Keratinocyte (primary cell): ENCODE results near the gene AKAP6. TPM values are rescaled to one million over a fixed set of nuclear protein-coding genes. Genes with fewer than 3 reads are reported as not detected.

Source experiments
- DNase-seq: peaks from one replicate; pipeline ENCODE4 v3.0.0-alpha.2; 2011; ENCODE audit warnings: low read depth, missing footprints, low spot score
- FAIRE-seq: peaks from 2 replicates; lab custom pipeline; 2011; peaks lifted over from hg19 to GRCh38; lab: Jason Lieb, UNC
- H2AFZ ChIP-seq: 2 replicates; pipeline ENCODE4 v1.6.0; 2012; ENCODE audit warnings: low read length, control low read depth, inconsistent platforms; ENCODE audit not compliant: control insufficient read depth
- H3K27ac ChIP-seq: 2 replicates; pipeline ENCODE4 v1.5.1; 2011; ENCODE audit warnings: low read length; ENCODE audit not compliant: control insufficient read depth, insufficient read depth
- H3K27me3 ChIP-seq: 3 replicates; pipeline ENCODE4 v1.6.0; 2011; ENCODE audit warnings: low read length; ENCODE audit not compliant: control insufficient read depth, insufficient read depth; ENCODE audit errors: extremely low read depth
- H3K36me3 ChIP-seq, 2 experiments: 2 replicates in 1 of 2; 3 replicates in 1 of 2; pipeline ENCODE4 v1.5.1; 2011; ENCODE audit warnings: low read length in 2 of 2, mild to moderate bottlenecking in 1 of 2; ENCODE audit not compliant: control insufficient read depth in 2 of 2, insufficient read depth in 2 of 2; ENCODE audit errors: extremely low read depth in 1 of 2
- H3K4me1 ChIP-seq: 3 replicates; pipeline ENCODE4 v1.5.1; 2011; ENCODE audit warnings: low read length; ENCODE audit not compliant: control insufficient read depth, insufficient read depth; ENCODE audit errors: extremely low read depth
- H3K4me2 ChIP-seq: 3 replicates; pipeline ENCODE4 v1.6.0; 2011; ENCODE audit warnings: low read depth, low read length; ENCODE audit not compliant: control insufficient read depth, insufficient read depth; ENCODE audit errors: extremely low read depth
- H3K4me3 ChIP-seq, 3 experiments: fragments of 200-600 bp in 1 of 3; sonication (generic) in 1 of 3; 2 replicates in 2 of 3; 3 replicates in 1 of 3; pipeline ENCODE4 v1.5.1; 2011 to 2016; ENCODE audit warnings: low read length in 3 of 3, mild to moderate bottlenecking in 3 of 3, control low read depth in 2 of 3, inconsistent platforms in 1 of 3, low read depth in 1 of 3, mixed read lengths in 1 of 3, mixed run types in 1 of 3, moderate library complexity in 1 of 3; ENCODE audit not compliant: control insufficient read depth in 2 of 3, insufficient read depth in 2 of 3; ENCODE audit errors: extremely low read depth in 1 of 3
- H3K79me2 ChIP-seq: 2 replicates; pipeline ENCODE4 v1.6.0; 2012; ENCODE audit warnings: low read length; ENCODE audit not compliant: control insufficient read depth, insufficient read depth
- H3K9ac ChIP-seq: 3 replicates; pipeline ENCODE4 v1.6.0; 2011; ENCODE audit warnings: low read length; ENCODE audit not compliant: control insufficient read depth, insufficient read depth; ENCODE audit errors: extremely low read depth
- H3K9me1 ChIP-seq: 3 replicates; pipeline ENCODE4 v1.6.0; 2011; ENCODE audit warnings: low read length; ENCODE audit not compliant: control insufficient read depth, insufficient read depth; ENCODE audit errors: extremely low read depth
- H3K9me3 ChIP-seq: 2 replicates; pipeline ENCODE4 v1.5.1; 2012; ENCODE audit warnings: low read depth, low read length; ENCODE audit not compliant: control insufficient read depth
- H4K20me1 ChIP-seq: 3 replicates; pipeline ENCODE4 v1.6.0; 2011; ENCODE audit warnings: low read length; ENCODE audit not compliant: control insufficient read depth, insufficient read depth; ENCODE audit errors: extremely low read depth
- CTCF ChIP-seq, 3 experiments: IDR thresholded peaks in 1 of 3; conservative IDR thresholded peaks in 1 of 3; optimal IDR thresholded peaks in 1 of 3; 2 replicates in 2 of 3; 3 replicates in 1 of 3; pipeline versions ENCODE3 to v1.5.1; 2011; ENCODE audit warnings: low read length in 3 of 3, mild to moderate bottlenecking in 3 of 3, moderate library complexity in 2 of 3, control low read depth in 1 of 3, inconsistent platforms in 1 of 3; ENCODE audit not compliant: insufficient read depth in 2 of 3; ENCODE audit errors: extremely low read depth in 1 of 3
- EZH2 ChIP-seq: IDR thresholded peaks from one replicate; pipeline ENCODE4 v1.6.1; 2012; ENCODE audit warnings: inconsistent platforms, mild to moderate bottlenecking, low read length, moderate library complexity
- dilution Hi-C: fragments of 300-500 bp; cut with MboI; formaldehyde crosslinking; loops from one replicate; pipeline ENCODE4 v1.7.0; 2020; ENCODE audit warnings: low sequenced_read_pairs; ENCODE audit not compliant: extremely low pct_ligation_motif_present
- polyA plus RNA-seq, 5 experiments: library from polyadenylated mRNA; depleted of rRNA in 3 of 5; stranded (reverse) in 3 of 5; stranded (forward) in 1 of 5; unstranded in 1 of 5; fragments of >200 nt; gene quantifications; 1 replicate in 1 of 5; 2 replicates in 3 of 5; 3 replicates in 1 of 5; pipeline versions ENCODE4 v1.2.1 to v1.2.3, GENCODE V29; 2011 to 2012; ENCODE audit warnings: missing spikeins in 2 of 5, low read depth in 1 of 5, low replicate concordance in 1 of 5

The AKAP6 gene
- polyA plus RNA-seq, 1 donor (not counting 4 experiments of a cell fraction or from before 2014, with no cell fraction given) = 2.0 TPM

GRCh38 chr14:32382704-32383103 is 53.6 kb downstream of the AKAP6 start:
- Histone ChIP-seq H3K27ac (peak overlapping the region; percentile 78), H3K79me2 (no peaks in the 10 kb centered on the region), H3K4me3 (no peak overlapping the region), H3K27me3 (no peaks in the 10 kb centered on the region), H3K36me3 (no peaks in the 10 kb centered on the region), H3K9me3 (no peaks in the 10 kb centered on the region), H2AFZ (no peak overlapping the region), H3K4me1 (peaks cover 35% of the 10 kb centered on the region), H3K9ac (peak overlapping the region; percentile 55), H4K20me1 (no peaks in the 10 kb centered on the region), H3K9me1 (no peaks in the 10 kb centered on the region), H3K4me2 (no peak overlapping the region)
- peak; percentile 80 for FAIRE-seq
- dilution Hi-C loops = no loop called here
- TF ChIP-seq EZH2 = no peak
- TF ChIP-seq CTCF (optimal IDR thresholded peaks at IDR 0.05 in 1 of 3, IDR thresholded peaks at IDR 0.05 in 1 of 3, conservative IDR thresholded peaks at IDR 0.05 in 1 of 3; ENCODE audit: extremely low read depth in 1 of 3, insufficient read depth in 2 of 3, low read length in 3 of 3) = peak; percentile 88 to 98 (median 89)
- DNase-seq = no peak

DNA sequence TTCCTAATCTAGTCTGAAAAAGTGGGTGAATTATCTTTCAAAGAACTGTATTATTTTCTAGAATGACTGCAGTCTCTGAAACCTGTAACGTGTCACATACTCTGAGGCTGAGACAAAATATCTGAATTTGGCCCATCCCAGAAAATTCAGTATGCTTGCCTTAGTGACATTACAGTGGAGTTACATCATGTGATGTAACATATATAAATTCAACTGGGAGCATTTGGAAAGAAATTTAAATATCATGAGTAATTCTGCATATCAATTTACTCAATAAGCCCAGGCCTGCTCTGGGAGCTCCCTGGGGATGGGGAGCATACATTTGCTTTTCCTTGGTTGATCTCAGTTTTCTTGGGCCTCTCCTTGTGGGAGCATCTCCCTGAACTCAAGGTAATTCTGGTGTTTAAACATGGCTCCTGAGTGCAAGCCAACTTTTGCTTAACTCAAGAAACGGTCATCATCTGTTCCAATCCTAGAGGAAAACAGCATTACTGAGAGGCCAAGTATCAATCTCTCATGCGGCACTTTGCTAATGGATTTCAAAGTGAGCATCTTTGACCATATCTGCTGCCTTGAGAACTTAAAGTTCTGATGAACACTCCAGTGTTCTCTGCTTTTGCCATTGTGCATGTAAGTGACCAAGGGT is 54.4 kb downstream of the AKAP6 start:
- no peak for TF ChIP-seq EZH2
- no peak for TF ChIP-seq CTCF (optimal IDR thresholded peaks at IDR 0.05 in 1 of 3, IDR thresholded peaks at IDR 0.05 in 1 of 3, conservative IDR thresholded peaks at IDR 0.05 in 1 of 3; ENCODE audit: extremely low read depth in 1 of 3, insufficient read depth in 2 of 3, low read length in 3 of 3)
- H3K36me3 ChIP-seq = no peaks in the 10 kb centered on the region
- no peaks in the 10 kb centered on the region for H3K9me1 ChIP-seq
- DNase-seq = no peak
- peaks cover 35% of the 10 kb centered on the region for H3K4me1 ChIP-seq
- no peaks in the 10 kb centered on the region for H3K79me2 ChIP-seq
- dilution Hi-C loops = no loop called here
- peak overlapping the region; percentile 78 for H3K27ac ChIP-seq
- no peaks in the 10 kb centered on the region for H3K9me3 ChIP-seq
- H4K20me1 ChIP-seq = no peaks in the 10 kb centered on the region
- no peak overlapping the region for H2AFZ ChIP-seq
- no peaks in the 10 kb centered on the region for H3K27me3 ChIP-seq
- peak overlapping the region; percentile 13 for H3K4me2 ChIP-seq
- peak; percentile 36 for FAIRE-seq
- peak overlapping the region; percentile 55 for H3K9ac ChIP-seq
- no peak overlapping the region for H3K4me3 ChIP-seq
